Heart left ventricle (tissue), 16 donors: Measurements from ENCODE around the gene ANKRD44. TPM values are rescaled to one million over a fixed set of nuclear protein-coding genes. Genes with fewer than 3 reads are reported as not detected.
A peak's percentile ranks its signal among the peaks of the same experiment; 100 is the strongest.

ENCODE experiments used
- ATAC-seq, 4 donors: fragments of 200-7000 bp; cut with Tn5 transposase; one replicate each; pipeline ENCODE4 v1.9.1; 2020 to 2022; ENCODE audit warnings: moderate library complexity in 4 of 4, mild to moderate bottlenecking in 3 of 4, moderate number of reproducible peaks in 1 of 4
- DNase-seq, 5 donors: peaks; one replicate each; pipeline ENCODE4 v3.0.0-alpha.2; 2020
- H3K27ac ChIP-seq, 12 donors: fragments of 200-600 bp; sonication (generic) in 4 of 12; one replicate each; pipeline versions ENCODE4 v1.5.0 to v1.8.0; 2016 to 2022; ENCODE audit warnings: mild to moderate bottlenecking in 2 of 12
- H3K27me3 ChIP-seq, 9 donors: fragments of 200-600 bp; sonication (generic) in 2 of 9; one replicate each; pipeline versions ENCODE4 v1.5.1 to v1.8.0; 2016 to 2022; ENCODE audit warnings: mild to moderate bottlenecking in 3 of 9
- H3K36me3 ChIP-seq, 9 donors: fragments of 200-600 bp; sonication (generic) in 2 of 9; one replicate each; pipeline versions ENCODE4 v1.5.0 to v1.8.0; 2018 to 2022; ENCODE audit warnings: mild to moderate bottlenecking in 2 of 9
- H3K4me1 ChIP-seq, 12 donors: fragments of 200-600 bp; sonication (generic) in 4 of 12; one replicate each; pipeline versions ENCODE4 v1.5.0 to v1.8.0; 2016 to 2022; ENCODE audit warnings: mild to moderate bottlenecking in 3 of 12
- H3K4me3 ChIP-seq, 12 donors: fragments of 200-600 bp; sonication (generic) in 4 of 12; one replicate each; pipeline versions ENCODE4 v1.5.0 to v1.8.0; 2017 to 2022; ENCODE audit warnings: mild to moderate bottlenecking in 9 of 12, moderate library complexity in 4 of 12
- H3K9me3 ChIP-seq, 12 donors: fragments of 200-600 bp; sonication (generic) in 4 of 12; one replicate each; pipeline versions ENCODE4 v1.5.0 to v1.8.0; 2016 to 2022; ENCODE audit warnings: mild to moderate bottlenecking in 1 of 12
- CTCF ChIP-seq, 12 donors: fragments of 200-600 bp; sonication (generic) in 4 of 12; IDR thresholded peaks; one replicate each; pipeline versions ENCODE4 v1.5.0 to v1.8.0; 2018 to 2022; ENCODE audit warnings: antibody characterized with exemption in 12 of 12, mild to moderate bottlenecking in 5 of 12
- POLR2A ChIP-seq, 2 donors: fragments of 450-650 bp; IDR thresholded peaks; one replicate each; pipeline ENCODE4 v1.6.1; 2017; ENCODE audit warnings: antibody characterized with exemption in 2 of 2, mild to moderate bottlenecking in 2 of 2, moderate library complexity in 2 of 2
- WGBS, 4 donors: extraction: QIAGEN DNeasy Blood & Tissue Kit in 2 of 4; methylation state at CpG; one replicate each; pipeline versions ENCODE4 v1.1.5 to v1.1.7; 2013 to 2018; 5-methylcytosine and 5-hydroxymethylcytosine counted together
- intact Hi-C, 10 donors: fragments of 100-400 bp; cut with DNase I; formaldehyde crosslinking; loops; one replicate each; pipeline versions ENCODE4 v1.11.1 to v1.14.2; 2022
- polyA plus RNA-seq, 2 donors: library from polyadenylated mRNA; stranded (reverse); fragments of 200-250 nt; gene quantifications; one replicate each; pipeline ENCODE4 v1.2.3, GENCODE V29; 2013
- total RNA-seq, 9 donors: library from RNA; depleted of rRNA in 2 of 9; stranded (reverse); fragments of >200 nt in 2 of 9; fragmentation: NEBNext Ultra II Directional in 3 of 9; extraction: Animal tissue kit (Norgen Biotek cat#: 25700) in 3 of 9; gene quantifications; one replicate each; pipeline versions ENCODE4 v1.1.0 to v1.2.4, GENCODE V29; 2016 to 2023
- donor health status: ischemic (EF 13 %, LVEDD 7.1; RV severe dilation, severe dysfunction).
- donor health status: healthy with polysubstance abuse.
- donor health status: DM: no; HTN: yes; CAD: no.
- donor health status: DM: no; HTN: no; CAD: no.
- donor health status: ischemic (EF 25% LVEDD 6.9; RV normal size, moderate dysfunction).
- donor health status: ischemic (EF 25% LVEDD 5.7; RV mildly dilated, moderate dysfunction).
- donor health status: healthy.
- donor health status: DM: yes; HTN: yes; CAD: no.
- donor health status: ischemic (EF 35%, LVEDD 5.7; RV mildly dilated, moderate dysfunction).
- donor health status: nonischemic (EF 11% LVEDD 7.7; RV severe dilation, severe dysfunction).
- donor health status: DM: yes; HTN: yes; CAD: no.
- donor health status: PGD.
- donor health status: ischemic (EF 29% LVEDD 5.4; RV normal size, mild dysfunction).
- donor health status: nonischemic (EF 23%, LVEDD 6.1; RV moderate dilation, normal function).

ANKRD44 gene
- total and polyA plus RNA-seq, 11 donors, result 2.4 to 30.6 (median 8.4) TPM

DNA sequence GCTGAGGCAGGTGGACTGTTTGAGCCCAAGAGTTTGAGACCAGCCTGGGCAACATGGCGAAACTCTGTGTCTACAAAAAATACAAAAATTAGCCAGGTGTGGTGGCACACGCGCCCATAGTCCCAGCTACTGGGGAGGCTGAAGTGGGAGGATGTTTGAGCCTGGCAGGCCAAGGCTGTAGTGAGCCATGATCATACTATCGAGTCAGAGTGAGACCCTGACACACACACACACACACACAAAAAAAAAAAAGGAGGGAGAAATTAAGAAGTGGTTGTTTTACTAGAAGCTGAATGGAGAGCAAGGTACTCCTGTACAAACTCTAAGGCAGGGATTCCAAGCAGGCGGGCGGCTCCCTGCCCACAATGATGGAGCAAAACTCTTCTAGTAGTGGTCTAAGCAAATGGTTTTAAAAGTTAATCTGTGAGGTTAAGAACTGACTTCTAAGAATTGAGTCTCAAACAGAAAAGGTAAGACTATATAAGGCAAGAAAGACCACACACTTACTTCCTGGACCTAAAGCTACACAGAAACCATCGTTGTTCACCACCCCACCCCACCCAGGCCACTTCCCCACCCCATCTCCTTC lies 2.6 kb downstream of the ANKRD44 start:
- Histone ChIP-seq H3K36me3 (no peaks in the 10 kb centered on the region), H3K27ac (peak overlapping the region in 5 of 12 donors; percentile 17 to 91 (median 42)), H3K27me3 (no peaks in the 10 kb centered on the region), H3K9me3 (no peaks in the 10 kb centered on the region), H3K4me3 (peak overlapping the region in 2 of 12 donors; percentile 13 to 80), H3K4me1 (peaks cover 0 to 64% (median 19%) of the 10 kb centered on the region in 12 donors)
- no peak for DNase-seq
- intact Hi-C loops, result no loop called here
- TF ChIP-seq POLR2A (IDR thresholded peaks at IDR 0.05) (no peak), CTCF (IDR thresholded peaks at IDR 0.05) (no peak)
- 85 to 94% (median 86%) methylated on average over 7 of the region's 7 CpGs for WGBS, 4 donors
- no peak for ATAC-seq

GRCh38 chr2:197307236-197307932 lies 3.2 kb downstream of the ANKRD44 start:
- DNase-seq, result no peak
- Histone ChIP-seq H3K4me3 (peak overlapping the region in 2 of 12 donors; percentile 13 to 80), H3K4me1 (peaks cover 0 to 70% (median 19%) of the 10 kb centered on the region in 12 donors), H3K27ac (peak overlapping the region in 5 of 12 donors; percentile 17 to 91 (median 42)), H3K9me3 (no peaks in the 10 kb centered on the region), H3K36me3 (no peaks in the 10 kb centered on the region), H3K27me3 (no peaks in the 10 kb centered on the region)
- ATAC-seq, result no peak
- 74 to 85% (median 78%) methylated on average over 1 of the region's 1 CpG for WGBS, 4 donors
- TF ChIP-seq CTCF (IDR thresholded peaks at IDR 0.05) (no peak), POLR2A (IDR thresholded peaks at IDR 0.05) (no peak)
- intact Hi-C loops, result no loop called here

- WGBS, 4 donors, result 41 to 44% (median 43%) methylated on average over 3 of the region's 3 CpGs
- Histone ChIP-seq H3K9me3 (no peaks in the 10 kb centered on the region), H3K4me3 (peak overlapping the region in 1 of 12 donors; percentile 80), H3K27ac (peak overlapping the region in 7 of 12 donors; percentile 27 to 91 (median 36)), H3K36me3 (no peaks in the 10 kb centered on the region), H3K27me3 (no peaks in the 10 kb centered on the region), H3K4me1 (peaks cover 0 to 74% (median 19%) of the 10 kb centered on the region in 12 donors)
- ATAC-seq (peak in 3 of 4 donors; percentile 17 to 38 (median 25)), DNase-seq (peak in 4 of 5 donors; percentile 26 to 65 (median 38))
- TF ChIP-seq POLR2A (IDR thresholded peaks at IDR 0.05) (no peak), CTCF (IDR thresholded peaks at IDR 0.05) (no peak)
- intact Hi-C loops, result no loop called here
Measured at GRCh38 chr2:197306696-197307040, 3.9 kb downstream of the ANKRD44 start.

- TF ChIP-seq POLR2A (IDR thresholded peaks at IDR 0.05) (no peak), CTCF (IDR thresholded peaks at IDR 0.05) (no peak)
- 80 to 83% (median 81%) methylated on average over 5 of the region's 5 CpGs for WGBS, 4 donors
- no peak for DNase-seq
- no peaks in the 10 kb centered on the region for H3K27me3 ChIP-seq
- no peaks in the 10 kb centered on the region for H3K36me3 ChIP-seq
- peak overlapping the region in 7 of 12 donors; percentile 27 to 91 (median 36) for H3K27ac ChIP-seq
- H3K4me3 ChIP-seq, result peak overlapping the region in 1 of 12 donors; percentile 80
- H3K9me3 ChIP-seq, result no peaks in the 10 kb centered on the region
- ATAC-seq, result no peak
- peaks cover 0 to 70% (median 17%) of the 10 kb centered on the region in 12 donors for H3K4me1 ChIP-seq
- intact Hi-C loops, result no loop called here
Measured at GRCh38 chr2:197306024-197306695, 4.4 kb downstream of the ANKRD44 start.
